Esophagus muscularis mucosa (tissue), 4 donors: ENCODE data around the gene BEST1. TPM values are rescaled to one million over a fixed set of nuclear protein-coding genes. Genes with fewer than 3 reads are reported as not detected.

Experiments used
- DNase-seq: peaks from one replicate; pipeline ENCODE4 v3.0.0-alpha.2; 2017; ENCODE audit errors: extremely low spot score
- H3K27ac ChIP-seq, 4 donors: fragments of 200-600 bp; sonication (generic); replicated peaks in 1 of 4; 1 replicate in 3 of 4; 2 replicates in 1 of 4; pipeline ENCODE4 v1.5.1; 2016 to 2019; ENCODE audit warnings: mild to moderate bottlenecking in 1 of 4
- H3K27me3 ChIP-seq, 4 donors: fragments of 200-600 bp; sonication (generic); one replicate each; pipeline versions ENCODE4 v1.5.1 to v1.6.0; 2016 to 2019
- H3K36me3 ChIP-seq, 4 donors: fragments of 200-600 bp; sonication (generic); one replicate each; pipeline ENCODE4 v1.5.1; 2016 to 2019
- H3K4me1 ChIP-seq, 4 donors: fragments of 200-600 bp; sonication (generic); one replicate each; pipeline ENCODE4 v1.5.1; 2016 to 2019
- H3K4me3 ChIP-seq, 4 donors: fragments of 200-600 bp; sonication (generic); 1 replicate in 2 of 4; 2 replicates in 2 of 4; pipeline ENCODE4 v1.5.1; 2016 to 2019; ENCODE audit warnings: mild to moderate bottlenecking in 4 of 4, moderate library complexity in 1 of 4
- H3K9me3 ChIP-seq, 4 donors: fragments of 200-600 bp; sonication (generic); 1 replicate in 3 of 4; 2 replicates in 1 of 4; pipeline ENCODE4 v1.5.1; 2016 to 2019
- EP300 ChIP-seq: sonication (generic); formaldehyde crosslinking; IDR thresholded peaks from one replicate; pipeline ENCODE4 v1.6.1; 2017; ENCODE audit warnings: antibody characterized with exemption
- POLR2A ChIP-seq: fragments of 450-650 bp; IDR thresholded peaks from one replicate; pipeline ENCODE4 v1.6.1; 2017; ENCODE audit warnings: antibody characterized with exemption, moderate library complexity, mild to moderate bottlenecking, low read depth
- POLR2AphosphoS5 ChIP-seq, 2 donors: sonication (generic); formaldehyde crosslinking; IDR thresholded peaks; one replicate each; pipeline ENCODE4 v1.6.1; 2017; ENCODE audit warnings: antibody characterized with exemption in 2 of 2
- WGBS: methylation state at CpG from one replicate; pipeline ENCODE4 v1.1.5; 2018; 5-methylcytosine and 5-hydroxymethylcytosine counted together
- intact Hi-C: fragments of 100-400 bp; cut with DNase I; formaldehyde crosslinking; loops from one replicate; pipeline ENCODE4 v1.15.1; 2023
- total RNA-seq, 4 donors: library from RNA; depleted of rRNA; stranded (reverse); fragments of >200 nt; gene quantifications; one replicate each; pipeline versions ENCODE4 v1.1.0 to v1.2.1, GENCODE V29; 2016
- TF ChIP-seq, protein P1 (sequence below), 3 experiments: fragments of 200-600 bp in 2 of 3; fragments of 450-650 bp in 1 of 3; sonication (generic) in 2 of 3; IDR thresholded peaks; one replicate each; pipeline ENCODE4 v1.5.1; 2017 to 2019; ENCODE audit warnings: antibody characterized with exemption in 3 of 3, mild to moderate bottlenecking in 2 of 3, moderate library complexity in 1 of 3

BEST1 gene
- total RNA-seq, 4 donors from 2014 or later: 2.2 to 5.0 (median 4.3) TPM

GRCh38 chr11:61961570-61962212, 11.5 kb downstream of the BEST1 start:
- 92% methylated on average over 7 of the region's 8 CpGs for WGBS
- Histone ChIP-seq H3K27ac (peak overlapping the region; percentile 61 to 100 (median 99)), H3K4me1 (peaks cover 42 to 59% (median 56%) of the 10 kb centered on the region in 4 donors), H3K9me3 (no peaks in the 10 kb centered on the region), H3K36me3 (peaks cover 16 to 74% (median 41%) of the 10 kb centered on the region in 4 donors), H3K27me3 (no peaks in the 10 kb centered on the region), H3K4me3 (no peak overlapping the region)
- intact Hi-C loops: no loop called here
- TF ChIP-seq, protein P1, sequence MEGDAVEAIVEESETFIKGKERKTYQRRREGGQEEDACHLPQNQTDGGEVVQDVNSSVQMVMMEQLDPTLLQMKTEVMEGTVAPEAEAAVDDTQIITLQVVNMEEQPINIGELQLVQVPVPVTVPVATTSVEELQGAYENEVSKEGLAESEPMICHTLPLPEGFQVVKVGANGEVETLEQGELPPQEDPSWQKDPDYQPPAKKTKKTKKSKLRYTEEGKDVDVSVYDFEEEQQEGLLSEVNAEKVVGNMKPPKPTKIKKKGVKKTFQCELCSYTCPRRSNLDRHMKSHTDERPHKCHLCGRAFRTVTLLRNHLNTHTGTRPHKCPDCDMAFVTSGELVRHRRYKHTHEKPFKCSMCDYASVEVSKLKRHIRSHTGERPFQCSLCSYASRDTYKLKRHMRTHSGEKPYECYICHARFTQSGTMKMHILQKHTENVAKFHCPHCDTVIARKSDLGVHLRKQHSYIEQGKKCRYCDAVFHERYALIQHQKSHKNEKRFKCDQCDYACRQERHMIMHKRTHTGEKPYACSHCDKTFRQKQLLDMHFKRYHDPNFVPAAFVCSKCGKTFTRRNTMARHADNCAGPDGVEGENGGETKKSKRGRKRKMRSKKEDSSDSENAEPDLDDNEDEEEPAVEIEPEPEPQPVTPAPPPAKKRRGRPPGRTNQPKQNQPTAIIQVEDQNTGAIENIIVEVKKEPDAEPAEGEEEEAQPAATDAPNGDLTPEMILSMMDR (IDR thresholded peaks at IDR 0.05): no peak
- TF ChIP-seq POLR2AphosphoS5 (IDR thresholded peaks at IDR 0.05): peak; percentile 44 to 55
- no peak for DNase-seq

DNA sequence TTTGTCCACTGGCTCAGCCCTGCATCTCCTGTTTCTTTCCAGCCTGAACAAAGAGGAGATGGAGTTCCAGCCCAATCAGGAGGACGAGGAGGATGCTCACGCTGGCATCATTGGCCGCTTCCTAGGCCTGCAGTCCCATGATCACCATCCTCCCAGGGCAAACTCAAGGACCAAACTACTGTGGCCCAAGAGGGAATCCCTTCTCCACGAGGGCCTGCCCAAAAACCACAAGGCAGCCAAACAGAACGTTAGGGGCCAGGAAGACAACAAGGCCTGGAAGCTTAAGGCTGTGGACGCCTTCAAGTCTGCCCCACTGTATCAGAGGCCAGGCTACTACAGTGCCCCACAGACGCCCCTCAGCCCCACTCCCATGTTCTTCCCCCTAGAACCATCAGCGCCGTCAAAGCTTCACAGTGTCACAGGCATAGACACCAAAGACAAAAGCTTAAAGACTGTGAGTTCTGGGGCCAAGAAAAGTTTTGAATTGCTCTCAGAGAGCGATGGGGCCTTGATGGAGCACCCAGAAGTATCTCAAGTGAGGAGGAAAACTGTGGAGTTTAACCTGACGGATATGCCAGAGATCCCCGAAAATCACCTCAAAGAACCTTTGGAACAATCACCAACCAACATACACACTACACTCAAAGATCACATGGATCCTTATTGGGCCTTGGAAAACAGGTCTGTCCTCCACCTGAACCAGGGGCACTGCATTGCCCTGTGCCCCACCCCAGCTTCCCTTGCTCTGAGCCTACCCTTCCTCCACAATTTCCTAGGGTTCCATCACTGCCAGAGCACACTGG, 12.3 kb downstream of the BEST1 start:
- H3K4me3 ChIP-seq: peak overlapping the region in 1 of 4 donors; percentile 95
- TF ChIP-seq POLR2A (no peak), POLR2AphosphoS5 (IDR thresholded peaks at IDR 0.05) (no peak), EP300 (no peak)
- TF ChIP-seq, protein P1 (IDR thresholded peaks at IDR 0.05): no peak
- 85% methylated on average over 12 of the region's 12 CpGs for WGBS
- H3K9me3 ChIP-seq: no peaks in the 10 kb centered on the region
- peaks cover 42 to 57% (median 56%) of the 10 kb centered on the region in 4 donors for H3K4me1 ChIP-seq
- H3K27ac ChIP-seq: peak overlapping the region; percentile 61 to 100 (median 99)
- intact Hi-C loops: no loop called here
- peaks cover 16 to 67% (median 42%) of the 10 kb centered on the region in 4 donors for H3K36me3 ChIP-seq
- DNase-seq: no peak
- no peaks in the 10 kb centered on the region for H3K27me3 ChIP-seq

GRCh38 chr11:61963016-61963281, 12.8 kb downstream of the BEST1 start:
- peak overlapping the region in 1 of 4 donors; percentile 95 for H3K4me3 ChIP-seq
- H3K9me3 ChIP-seq: no peaks in the 10 kb centered on the region
- no peaks in the 10 kb centered on the region for H3K27me3 ChIP-seq
- no peak for DNase-seq
- TF ChIP-seq POLR2AphosphoS5 (IDR thresholded peaks at IDR 0.05): no peak
- no peak for TF ChIP-seq EP300
- TF ChIP-seq, protein P1 (IDR thresholded peaks at IDR 0.05): no peak
- TF ChIP-seq POLR2A: no peak
- intact Hi-C loops: no loop called here
- WGBS: 89% methylated on average over 3 of the region's 3 CpGs
- H3K4me1 ChIP-seq: peaks cover 42 to 57% (median 56%) of the 10 kb centered on the region in 4 donors
- H3K36me3 ChIP-seq: peaks cover 16 to 63% (median 41%) of the 10 kb centered on the region in 4 donors
- peak overlapping the region; percentile 61 to 100 (median 99) for H3K27ac ChIP-seq

- Histone ChIP-seq H3K4me3 (peak overlapping the region; percentile 82 to 95 (median 90)), H3K27me3 (no peaks in the 10 kb centered on the region), H3K27ac (peak overlapping the region; percentile 61 to 100 (median 99)), H3K9me3 (no peaks in the 10 kb centered on the region), H3K4me1 (peaks cover 46 to 62% (median 61%) of the 10 kb centered on the region in 4 donors), H3K36me3 (peaks cover 16 to 57% (median 37%) of the 10 kb centered on the region in 4 donors)
- intact Hi-C loops: no loop called here
- 48% methylated on average over 10 of the region's 10 CpGs for WGBS
- TF ChIP-seq POLR2A (no peak), POLR2AphosphoS5 (IDR thresholded peaks at IDR 0.05) (no peak), EP300 (no peak)
- TF ChIP-seq, protein P1 (IDR thresholded peaks at IDR 0.05): no peak
- DNase-seq: no peak
Observed at GRCh38 chr11:61963282-61964057, 13.3 kb downstream of the BEST1 start.
